Fibroblast of pulmonary artery (primary cell): ENCODE results near the gene GAST.
A peak's percentile ranks its signal among the peaks of the same experiment; 100 is the strongest.

ENCODE experiments used
- DNase-seq: peaks from one replicate; pipeline ENCODE4 v3.0.0-alpha.2; 2010; ENCODE audit warnings: low read depth
- H3K4me3 ChIP-seq: replicated peaks from 2 replicates; pipeline ENCODE4 v1.5.1; 2011; ENCODE audit warnings: low read depth, mild to moderate bottlenecking, control low read depth, low read length, moderate library complexity
- TF ChIP-seq, protein P1 (sequence below): IDR thresholded peaks from 2 replicates; pipeline ENCODE4 v1.5.1; 2011; ENCODE audit warnings: mild to moderate bottlenecking, control low read depth, low read length, inconsistent platforms; ENCODE audit errors: missing control alignments

The GAST gene

GRCh38 chr17:41678907-41679739 lies 33.0 kb upstream of the GAST start:
- H3K4me3 ChIP-seq: peak overlapping the region; percentile 41
- TF ChIP-seq, protein P1, sequence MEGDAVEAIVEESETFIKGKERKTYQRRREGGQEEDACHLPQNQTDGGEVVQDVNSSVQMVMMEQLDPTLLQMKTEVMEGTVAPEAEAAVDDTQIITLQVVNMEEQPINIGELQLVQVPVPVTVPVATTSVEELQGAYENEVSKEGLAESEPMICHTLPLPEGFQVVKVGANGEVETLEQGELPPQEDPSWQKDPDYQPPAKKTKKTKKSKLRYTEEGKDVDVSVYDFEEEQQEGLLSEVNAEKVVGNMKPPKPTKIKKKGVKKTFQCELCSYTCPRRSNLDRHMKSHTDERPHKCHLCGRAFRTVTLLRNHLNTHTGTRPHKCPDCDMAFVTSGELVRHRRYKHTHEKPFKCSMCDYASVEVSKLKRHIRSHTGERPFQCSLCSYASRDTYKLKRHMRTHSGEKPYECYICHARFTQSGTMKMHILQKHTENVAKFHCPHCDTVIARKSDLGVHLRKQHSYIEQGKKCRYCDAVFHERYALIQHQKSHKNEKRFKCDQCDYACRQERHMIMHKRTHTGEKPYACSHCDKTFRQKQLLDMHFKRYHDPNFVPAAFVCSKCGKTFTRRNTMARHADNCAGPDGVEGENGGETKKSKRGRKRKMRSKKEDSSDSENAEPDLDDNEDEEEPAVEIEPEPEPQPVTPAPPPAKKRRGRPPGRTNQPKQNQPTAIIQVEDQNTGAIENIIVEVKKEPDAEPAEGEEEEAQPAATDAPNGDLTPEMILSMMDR: peak; percentile 7
- peak; percentile 60 for DNase-seq

GRCh38 chr17:41679740-41680425 lies 32.2 kb upstream of the GAST start:
- DNase-seq: no peak
- H3K4me3 ChIP-seq: no peak overlapping the region
- TF ChIP-seq, protein P1: no peak

DNA sequence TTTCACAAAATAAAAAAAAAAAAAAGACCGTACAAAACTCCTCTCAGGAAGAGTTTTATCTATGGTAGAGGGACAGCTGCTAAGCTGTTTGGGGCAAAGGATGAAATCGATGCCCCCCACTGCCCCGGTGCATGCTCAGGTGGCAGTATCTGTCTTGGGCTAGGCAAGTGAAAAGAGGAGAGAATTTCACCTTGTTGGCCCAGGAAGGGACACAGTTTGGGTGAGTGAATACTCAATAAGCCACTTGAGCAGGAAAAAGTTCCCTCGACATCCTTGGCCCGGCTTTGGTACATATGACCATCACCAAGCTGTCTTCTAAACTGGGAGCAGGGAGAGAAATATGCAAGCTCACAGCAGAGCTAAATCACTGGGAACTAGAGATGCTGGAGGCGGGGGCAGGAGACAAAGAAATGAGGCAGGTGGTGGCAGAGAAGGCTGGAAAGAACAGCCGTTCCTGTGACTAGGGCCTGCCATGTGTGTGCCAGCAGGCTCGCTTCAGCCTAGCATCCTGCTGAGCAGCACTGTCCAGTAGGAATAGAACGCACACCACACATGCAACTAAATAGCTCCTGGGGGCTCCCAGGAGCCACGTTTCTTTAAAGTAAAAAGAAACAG lies 31.6 kb upstream of the GAST start:
- TF ChIP-seq, protein P1: no peak
- DNase-seq: no peak
- H3K4me3 ChIP-seq: no peak overlapping the region

DNA sequence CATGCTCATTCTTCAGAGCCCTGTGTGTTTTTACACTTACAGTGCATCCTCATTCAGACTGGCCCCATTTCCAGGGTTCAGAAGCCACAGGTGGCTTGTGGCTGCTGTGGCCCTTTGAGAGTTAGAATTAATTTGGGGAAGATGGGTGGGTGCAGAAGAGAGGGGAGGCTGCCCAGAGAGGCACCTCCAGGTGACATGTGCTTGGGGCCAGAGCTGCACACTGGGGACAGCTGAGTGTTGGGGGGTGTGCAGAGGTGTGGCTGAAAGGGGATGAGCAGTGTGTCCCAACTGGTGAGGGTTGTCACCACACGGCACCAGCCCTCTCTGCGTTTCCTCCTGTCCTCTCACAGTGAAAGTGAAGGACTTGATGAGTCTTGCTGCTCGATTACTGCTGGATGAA lies 30.4 kb upstream of the GAST start:
- no peak for DNase-seq
- TF ChIP-seq, protein P1: no peak
- H3K4me3 ChIP-seq: no peak overlapping the region

DNA sequence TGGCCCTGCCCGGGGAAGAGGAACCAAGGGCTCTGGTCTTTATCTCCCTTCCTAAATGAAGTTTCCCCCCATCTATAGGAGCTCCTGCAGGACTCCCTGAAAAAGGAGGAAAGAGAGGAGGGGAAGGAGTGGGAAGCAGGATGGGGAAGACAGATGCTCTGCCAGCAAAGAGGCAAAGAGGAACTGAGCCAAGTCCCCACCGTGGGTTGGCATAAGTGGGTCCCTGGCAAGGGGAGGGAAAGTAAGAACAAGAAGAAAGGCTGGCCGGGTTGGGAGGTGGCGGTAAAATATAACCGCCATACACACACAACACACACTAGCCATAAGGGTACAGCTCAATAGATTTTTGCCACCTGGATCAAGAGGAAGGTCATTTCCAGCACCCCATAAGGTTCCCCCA lies 29.5 kb upstream of the GAST start:
- H3K4me3 ChIP-seq: no peak overlapping the region
- TF ChIP-seq, protein P1: no peak
- no peak for DNase-seq

DNA sequence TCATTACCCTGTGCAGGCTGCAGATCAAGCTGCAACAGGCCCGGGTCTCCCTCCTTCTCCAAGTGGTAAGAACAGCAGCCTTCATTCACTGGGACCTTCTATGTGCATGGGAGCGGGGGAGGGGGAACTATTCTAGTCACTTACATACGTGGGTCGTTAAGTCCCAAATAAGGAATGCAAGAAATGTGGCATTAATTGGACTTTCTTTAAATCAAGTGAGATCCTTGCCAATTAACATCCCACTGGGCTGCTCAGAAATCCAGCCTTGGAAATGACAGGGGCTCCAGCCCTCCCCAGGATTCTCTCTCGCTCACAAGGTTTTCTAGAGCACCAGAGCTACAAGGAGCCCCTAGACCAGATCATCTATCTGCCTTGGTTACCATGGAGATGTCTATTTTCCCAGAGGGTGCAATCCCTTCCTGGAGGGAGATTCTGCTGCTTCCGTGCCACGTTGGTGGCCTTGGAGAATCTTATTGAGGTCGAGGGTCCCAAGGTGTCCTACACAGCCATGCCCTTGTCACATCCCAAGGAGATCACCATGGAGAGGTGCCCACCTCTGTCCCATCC lies 28.6 kb upstream of the GAST start:
- no peak for DNase-seq
- H3K4me3 ChIP-seq: no peak overlapping the region
- TF ChIP-seq, protein P1: no peak
